KG1 (cell line): ENCODE measurements around the gene NFAT5.
"Not testable (repeated sequence)": the region's sequence is repeated elsewhere in the genome, so short reads cannot be mapped to it uniquely, and the experiment has no call there.

Source experiments
- DNase-seq: peaks from one replicate; lab custom pipeline; 2025; lab: John Stamatoyannopoulos, UW

NFAT5 gene

GRCh38 chr16:69637206-69637865 lies 71.6 kb downstream of the NFAT5 start:
- DNase-seq: not testable (repeated sequence)

- not testable (repeated sequence) for DNase-seq
These were observed 78.2 kb downstream of the NFAT5 start for GRCh38 chr16:69643997-69644396.

- DNase-seq: no peak
These were observed 79.0 kb downstream of the NFAT5 start for GRCh38 chr16:69644790-69645189.

GRCh38 chr16:69647020-69647419 lies 81.3 kb downstream of the NFAT5 start:
- DNase-seq: no peak

- DNase-seq: no peak
These were observed 85.5 kb downstream of the NFAT5 start for GRCh38 chr16:69651217-69651616.

GRCh38 chr16:69654280-69654931 lies 88.6 kb downstream of the NFAT5 start:
- no peak for DNase-seq

- DNase-seq: no peak
These were observed 94.4 kb downstream of the NFAT5 start for GRCh38 chr16:69660166-69660565.

- no peak for DNase-seq
These were observed 97.1 kb downstream of the NFAT5 start for GRCh38 chr16:69662901-69663300.

- no peak for DNase-seq
These were observed 98.1 kb downstream of the NFAT5 start for GRCh38 chr16:69663846-69664245.

GRCh38 chr16:69669577-69669976 lies 103.8 kb downstream of the NFAT5 start:
- DNase-seq: no peak

- DNase-seq: no peak
These were observed 106.7 kb downstream of the NFAT5 start for GRCh38 chr16:69672315-69672997.

GRCh38 chr16:69672998-69673713 lies 107.4 kb downstream of the NFAT5 start:
- no peak for DNase-seq

- DNase-seq: no peak
These were observed 114.6 kb downstream of the NFAT5 start for GRCh38 chr16:69680358-69680757.

- DNase-seq: no peak
These were observed 122.8 kb downstream of the NFAT5 start for GRCh38 chr16:69688589-69688988.

- DNase-seq: no peak
These were observed 126.5 kb downstream of the NFAT5 start for GRCh38 chr16:69691980-69692911.

- DNase-seq: no peak
These were observed 128.2 kb downstream of the NFAT5 start for GRCh38 chr16:69693916-69694315.

GRCh38 chr16:69698404-69698803 lies 132.6 kb downstream of the NFAT5 start:
- DNase-seq: no peak

- no peak for DNase-seq
These were observed 134.1 kb downstream of the NFAT5 start for GRCh38 chr16:69699915-69700314.

- DNase-seq: no peak
These were observed 135.7 kb downstream of the NFAT5 start for GRCh38 chr16:69701452-69701851.

- DNase-seq: no peak
These were observed 136.1 kb downstream of the NFAT5 start for GRCh38 chr16:69701866-69702265.

- DNase-seq: no peak
These were observed 137.9 kb downstream of the NFAT5 start for GRCh38 chr16:69703638-69704037.
